ENCODE data around the gene BABAM2. TPM values are rescaled to one million over a fixed set of nuclear protein-coding genes. Genes with fewer than 3 reads are reported as not detected.
"Not testable (repeated sequence)": the region's sequence is repeated elsewhere in the genome, so short reads cannot be mapped to it uniquely, and the experiment has no call there.

BABAM2 gene
- total RNA-seq, 2 experiments from 2014 or later = 66.8 to 68.4 TPM

DNA sequence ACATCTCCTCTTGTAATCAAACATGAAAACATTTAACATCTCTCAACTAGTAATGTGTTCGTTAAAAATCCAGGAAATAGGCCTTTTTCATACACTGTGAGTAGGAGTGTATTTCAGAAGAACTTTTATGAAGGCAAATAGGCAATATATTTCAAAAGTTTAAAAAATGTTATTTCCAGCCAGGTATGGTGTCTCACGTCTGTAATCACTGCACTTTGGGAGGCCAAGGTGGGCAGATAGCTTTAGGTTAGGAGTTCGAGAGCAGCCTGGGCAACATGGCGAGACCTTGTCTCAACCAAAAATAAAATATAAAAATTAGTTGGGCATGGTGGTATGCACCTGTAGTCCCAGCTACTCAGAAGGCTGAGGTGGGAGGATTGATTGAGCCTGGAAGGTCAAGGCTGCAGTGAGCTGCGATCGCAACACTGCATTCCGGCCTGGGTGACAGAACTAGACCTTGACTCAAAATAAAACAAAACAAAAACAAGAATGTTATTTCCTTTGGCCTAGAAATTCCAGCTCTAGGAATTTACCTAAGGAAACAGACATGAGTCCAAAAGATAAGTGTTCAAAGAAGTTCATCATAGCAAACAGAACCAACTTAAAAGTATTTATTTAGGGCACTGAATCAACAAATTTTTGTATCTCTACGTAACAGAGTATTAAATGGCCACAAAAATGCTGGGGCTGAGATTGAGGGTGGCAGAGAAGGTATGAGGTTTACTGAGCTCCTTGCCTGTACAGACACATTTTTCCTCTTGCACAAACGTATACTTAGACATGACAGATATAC, 15.2 kb upstream of the BABAM2 start:
- DNase-seq (no peak), ATAC-seq (no peak)
- TF ChIP-seq, protein P1, sequence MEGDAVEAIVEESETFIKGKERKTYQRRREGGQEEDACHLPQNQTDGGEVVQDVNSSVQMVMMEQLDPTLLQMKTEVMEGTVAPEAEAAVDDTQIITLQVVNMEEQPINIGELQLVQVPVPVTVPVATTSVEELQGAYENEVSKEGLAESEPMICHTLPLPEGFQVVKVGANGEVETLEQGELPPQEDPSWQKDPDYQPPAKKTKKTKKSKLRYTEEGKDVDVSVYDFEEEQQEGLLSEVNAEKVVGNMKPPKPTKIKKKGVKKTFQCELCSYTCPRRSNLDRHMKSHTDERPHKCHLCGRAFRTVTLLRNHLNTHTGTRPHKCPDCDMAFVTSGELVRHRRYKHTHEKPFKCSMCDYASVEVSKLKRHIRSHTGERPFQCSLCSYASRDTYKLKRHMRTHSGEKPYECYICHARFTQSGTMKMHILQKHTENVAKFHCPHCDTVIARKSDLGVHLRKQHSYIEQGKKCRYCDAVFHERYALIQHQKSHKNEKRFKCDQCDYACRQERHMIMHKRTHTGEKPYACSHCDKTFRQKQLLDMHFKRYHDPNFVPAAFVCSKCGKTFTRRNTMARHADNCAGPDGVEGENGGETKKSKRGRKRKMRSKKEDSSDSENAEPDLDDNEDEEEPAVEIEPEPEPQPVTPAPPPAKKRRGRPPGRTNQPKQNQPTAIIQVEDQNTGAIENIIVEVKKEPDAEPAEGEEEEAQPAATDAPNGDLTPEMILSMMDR (IDR thresholded peaks at IDR 0.05) = no peak
- ChIA-PET CTCF (no interaction called here), POLR2A (no interaction called here)
- Mint-ChIP-seq H3K36me3 (ENCODE audit: low read depth) (peaks cover 11% of the 10 kb centered on the region), H3K27ac (no peak overlapping the region), H3K4me3 (no peak overlapping the region), H3K9me3 (peaks cover 10% of the 10 kb centered on the region), H3K4me1 (ENCODE audit: low read depth) (no peaks in the 10 kb centered on the region), H3K27me3 (no peaks in the 10 kb centered on the region)
- intact Hi-C loops (cut with micrococcal nuclease) = no loop called here

DNA sequence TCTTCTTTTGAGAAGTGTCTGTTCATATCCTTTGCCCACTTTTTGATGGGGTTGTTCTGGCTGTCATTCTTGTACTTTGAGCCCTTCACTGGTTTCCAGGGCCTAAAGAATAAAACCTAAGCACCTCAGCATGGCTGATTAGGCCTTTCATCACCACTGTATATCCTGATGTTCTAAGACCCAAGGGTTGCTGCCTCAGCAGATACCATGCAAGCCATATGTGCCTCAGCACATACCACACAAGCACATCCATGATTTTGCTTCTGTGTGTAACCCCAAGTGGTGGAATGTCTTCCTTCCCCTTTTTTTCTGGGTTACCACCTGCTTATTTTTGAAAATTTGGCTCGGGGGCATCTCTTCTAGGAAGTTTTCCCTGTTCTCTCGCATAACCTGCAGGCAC, 11.7 kb upstream of the BABAM2 start:
- TF ChIP-seq, protein P1 (IDR thresholded peaks at IDR 0.05) = no peak
- ATAC-seq (no peak), DNase-seq (no peak)
- H3K4me1 Mint-ChIP-seq (ENCODE audit: low read depth) = no peaks in the 10 kb centered on the region
- H3K4me3 Mint-ChIP-seq = no peak overlapping the region
- ChIA-PET POLR2A (no interaction called here), CTCF (no interaction called here)
- no peak overlapping the region for H3K27ac Mint-ChIP-seq
- H3K27me3 Mint-ChIP-seq = no peaks in the 10 kb centered on the region
- H3K9me3 Mint-ChIP-seq = peaks cover 21% of the 10 kb centered on the region
- H3K36me3 Mint-ChIP-seq (ENCODE audit: low read depth) = peaks cover 17% of the 10 kb centered on the region
- intact Hi-C loops (cut with micrococcal nuclease) = no loop called here

DNA sequence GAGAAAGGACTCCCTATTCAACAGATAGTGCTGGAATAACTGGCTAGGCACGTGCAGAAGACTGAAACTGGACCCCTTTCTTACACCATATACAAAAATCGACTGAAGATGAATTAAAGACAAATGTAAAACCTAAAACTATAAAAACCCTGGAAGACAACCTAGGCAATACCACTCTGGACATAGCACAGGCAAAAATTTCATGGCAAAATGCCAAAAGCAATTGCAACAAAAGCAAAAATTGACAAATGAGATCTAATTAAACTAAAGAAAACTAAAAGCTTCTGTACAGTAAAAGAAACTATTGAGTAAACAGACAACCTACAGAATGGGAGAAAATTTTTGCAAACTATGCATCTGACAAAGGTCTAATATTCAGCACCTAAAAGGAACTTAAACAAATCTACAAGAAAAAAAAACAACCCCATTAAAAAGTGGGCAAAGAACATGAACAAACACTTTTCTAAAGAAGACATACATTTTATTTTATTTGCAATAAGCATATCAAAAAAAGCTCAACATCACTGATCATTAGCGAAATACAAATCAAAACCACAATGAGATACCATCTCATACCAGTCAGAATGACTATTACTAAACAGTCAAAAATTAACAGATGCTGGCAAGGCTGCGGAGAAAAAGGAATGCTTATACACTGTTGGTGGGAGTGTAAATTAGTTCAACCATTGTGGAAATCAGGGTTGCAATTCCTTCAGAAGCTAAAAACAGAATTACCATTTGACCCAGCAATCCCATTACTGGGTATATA, 8.5 kb upstream of the BABAM2 start:
- peaks cover 12% of the 10 kb centered on the region for H3K36me3 Mint-ChIP-seq (ENCODE audit: low read depth)
- H3K4me3 Mint-ChIP-seq; POLR2A ChIA-PET; CTCF ChIA-PET; ATAC-seq; H3K27ac Mint-ChIP-seq; DNase-seq; intact Hi-C loops (cut with micrococcal nuclease); H3K4me1 Mint-ChIP-seq (ENCODE audit: low read depth); H3K27me3 Mint-ChIP-seq: not testable (repeated sequence)
- peaks cover 18% of the 10 kb centered on the region for H3K9me3 Mint-ChIP-seq

DNA sequence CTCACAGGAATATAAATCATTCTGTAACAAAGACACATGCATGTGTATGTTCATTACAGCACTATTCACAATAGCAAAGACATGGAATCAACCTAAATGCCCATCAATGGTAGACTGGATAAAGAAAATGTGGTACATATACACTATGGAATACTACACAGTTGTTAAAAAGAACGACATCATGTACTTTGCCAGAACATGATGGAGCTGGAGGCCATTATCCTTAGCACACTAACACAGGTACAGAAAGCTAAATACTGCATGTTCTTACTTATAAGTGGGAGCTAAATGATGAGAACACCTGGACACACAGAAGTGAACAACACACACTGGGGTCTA, 8.0 kb upstream of the BABAM2 start:
- DNase-seq; H3K4me1 Mint-ChIP-seq (ENCODE audit: low read depth); ATAC-seq; POLR2A ChIA-PET; intact Hi-C loops (cut with micrococcal nuclease); H3K27ac Mint-ChIP-seq; H3K4me3 Mint-ChIP-seq; CTCF ChIA-PET; H3K27me3 Mint-ChIP-seq: not testable (repeated sequence)
- Mint-ChIP-seq H3K9me3 (peaks cover 18% of the 10 kb centered on the region), H3K36me3 (ENCODE audit: low read depth) (peaks cover 12% of the 10 kb centered on the region)

DNA sequence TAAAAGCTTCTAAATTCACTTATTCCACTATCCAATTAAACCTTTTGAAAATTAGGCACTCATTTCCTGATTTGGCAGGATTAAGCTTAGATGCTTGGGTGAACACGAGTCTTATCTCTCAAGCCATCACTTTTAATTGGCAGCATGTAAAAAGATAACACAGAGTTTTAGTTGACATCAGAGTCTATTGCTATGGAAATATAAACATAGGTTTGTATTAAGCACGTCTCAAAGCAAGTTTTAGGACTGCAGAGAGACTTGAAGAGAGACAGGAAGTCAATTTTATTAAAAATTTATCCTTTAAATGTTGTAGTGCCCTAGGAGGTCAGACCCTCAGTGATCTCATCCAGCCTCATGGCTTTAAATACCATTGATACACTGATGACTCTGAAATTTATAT, 5.9 kb upstream of the BABAM2 start:
- Mint-ChIP-seq H3K27me3 (no peaks in the 10 kb centered on the region), H3K4me3 (no peak overlapping the region), H3K36me3 (ENCODE audit: low read depth) (peaks cover 9% of the 10 kb centered on the region), H3K4me1 (ENCODE audit: low read depth) (peaks cover 14% of the 10 kb centered on the region), H3K27ac (no peak overlapping the region), H3K9me3 (peaks cover 15% of the 10 kb centered on the region)
- DNase-seq = no peak
- ChIA-PET CTCF (no interaction called here), POLR2A (no interaction called here)
- no peak for ATAC-seq
- intact Hi-C loops (cut with micrococcal nuclease) = no loop called here
- TF ChIP-seq, protein P1 (IDR thresholded peaks at IDR 0.05) = no peak

DNA sequence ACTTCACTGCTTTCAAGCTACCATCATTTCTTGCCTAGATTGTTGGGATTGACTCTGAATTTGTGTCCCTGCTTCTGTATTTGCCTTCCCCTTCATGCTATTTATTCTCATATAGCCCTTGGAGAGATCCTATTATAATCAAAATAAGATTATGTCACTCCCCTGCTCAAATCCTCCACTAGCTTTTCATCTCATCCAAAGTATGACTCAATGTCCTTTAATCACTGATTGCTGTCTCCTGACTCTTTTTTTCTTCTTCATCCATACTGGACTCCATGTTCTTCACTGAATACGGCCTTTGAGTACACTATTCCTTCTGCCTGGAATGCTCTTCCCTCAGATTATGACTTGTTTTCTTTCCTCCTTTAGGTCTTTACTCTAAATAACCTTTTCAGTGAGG, 5.3 kb upstream of the BABAM2 start:
- POLR2A ChIA-PET = no interaction called here
- intact Hi-C loops (cut with micrococcal nuclease) = no loop called here
- no peak overlapping the region for H3K4me3 Mint-ChIP-seq
- no peak overlapping the region for H3K27ac Mint-ChIP-seq
- H3K36me3 Mint-ChIP-seq (ENCODE audit: low read depth) = peaks cover 6% of the 10 kb centered on the region
- no peaks in the 10 kb centered on the region for H3K27me3 Mint-ChIP-seq
- ATAC-seq (no peak), DNase-seq (no peak)
- peaks cover 11% of the 10 kb centered on the region for H3K9me3 Mint-ChIP-seq
- peaks cover 15% of the 10 kb centered on the region for H3K4me1 Mint-ChIP-seq (ENCODE audit: low read depth)
- CTCF ChIA-PET = no interaction called here
- TF ChIP-seq, protein P1 (IDR thresholded peaks at IDR 0.05) = no peak
